HEK293 (cell line): ENCODE measurements around the gene PARD6G.

Experiments
- CTCF ChIA-PET: fragments of 350-600 bp; formaldehyde crosslinking; extraction: SDS; loops from one replicate; lab custom pipeline; 2021; ENCODE audit warnings: antibody characterized with exemption; lab: Yijun Ruan, JAX
- POLR2A ChIA-PET: fragments of 300-600 bp; formaldehyde crosslinking; extraction: SDS; loops from one replicate; lab custom pipeline; 2020; ENCODE audit warnings: antibody characterized with exemption, inconsistent platforms; lab: Yijun Ruan, JAX
- H3K27ac ChIP-seq: fragments of 200-500 bp; sonication (Bioruptor generic); 2 replicates; pipeline ENCODE4 v1.5.1; 2014; ENCODE audit warnings: low read depth, low read length, control low read depth, inconsistent platforms; ENCODE audit errors: extremely low read depth
- H3K36me3 ChIP-seq, 2 experiments: fragments of 200-500 bp in 1 of 2; sonication (Bioruptor generic) in 1 of 2; 1 replicate in 1 of 2; 2 replicates in 1 of 2; pipeline ENCODE4 v1.5.1; 2014 to 2017; ENCODE audit warnings: inconsistent platforms in 2 of 2, low read length in 2 of 2; ENCODE audit not compliant: control insufficient read depth in 2 of 2, insufficient read depth in 1 of 2
- H3K4me1 ChIP-seq: fragments of 200-500 bp; sonication (Bioruptor generic); 2 replicates; pipeline ENCODE4 v1.5.1; 2014; ENCODE audit warnings: mild to moderate bottlenecking, low read length, inconsistent platforms; ENCODE audit not compliant: control insufficient read depth, insufficient read depth
- H3K4me3 ChIP-seq: 2 replicates; pipeline ENCODE4 v1.5.1; 2011; ENCODE audit warnings: low read depth, mild to moderate bottlenecking, control low read depth, low read length, moderate library complexity
- H3K9me3 ChIP-seq: fragments of 200-500 bp; sonication (Bioruptor generic); 2 replicates; pipeline ENCODE4 v1.5.1; 2014; ENCODE audit warnings: low read depth, low read length, inconsistent platforms; ENCODE audit not compliant: control insufficient read depth, insufficient read depth
- FEZF1 ChIP-seq: fragments of 450-650 bp; formaldehyde crosslinking; IDR thresholded peaks from 2 replicates; pipeline ENCODE4 v1.5.1; 2016; ENCODE audit warnings: missing biosample characterization, missing genetic modification characterization
- OVOL3 ChIP-seq: fragments of 450-650 bp; formaldehyde crosslinking; IDR thresholded peaks from 2 replicates; pipeline ENCODE4 v1.5.1; 2016; ENCODE audit warnings: missing biosample characterization, missing genetic modification characterization
- SALL2 ChIP-seq: fragments of 450-650 bp; formaldehyde crosslinking; IDR thresholded peaks from 2 replicates; pipeline ENCODE4 v1.5.0; 2017; ENCODE audit warnings: missing biosample characterization, mild to moderate bottlenecking, missing genetic modification characterization, borderline replicate concordance
- SCRT2 ChIP-seq: fragments of 450-650 bp; formaldehyde crosslinking; IDR thresholded peaks from 2 replicates; pipeline ENCODE4 v1.5.1; 2016; ENCODE audit warnings: missing biosample characterization, missing genetic modification characterization
- SETDB1 ChIP-seq: IDR thresholded peaks from one replicate; pipeline ENCODE4 v1.6.1; 2017; ENCODE audit warnings: mild to moderate bottlenecking, low read length, moderate library complexity, mixed read lengths; ENCODE audit not compliant: insufficient read length
- ZBTB17 ChIP-seq: fragments of 450-650 bp; formaldehyde crosslinking; IDR thresholded peaks from 2 replicates; pipeline ENCODE4 v1.5.1; 2016; ENCODE audit warnings: missing biosample characterization, missing genetic modification characterization
- ZNF169 ChIP-seq: fragments of 450-650 bp; formaldehyde crosslinking; IDR thresholded peaks from 2 replicates; pipeline ENCODE4 v1.5.1; 2016; ENCODE audit warnings: missing biosample characterization, missing genetic modification characterization
- ZNF302 ChIP-seq: fragments of 450-650 bp; formaldehyde crosslinking; IDR thresholded peaks from 2 replicates; pipeline ENCODE4 v1.5.1; 2016; ENCODE audit warnings: missing biosample characterization, missing genetic modification characterization, low read depth
- ZNF394 ChIP-seq: fragments of 450-650 bp; formaldehyde crosslinking; IDR thresholded peaks from 2 replicates; pipeline ENCODE4 v1.5.1; 2016; ENCODE audit warnings: missing biosample characterization, missing genetic modification characterization, mild to moderate bottlenecking, moderate library complexity, borderline replicate concordance
- ZNF555 ChIP-seq: fragments of 450-650 bp; formaldehyde crosslinking; conservative IDR thresholded peaks from 2 replicates; pipeline ENCODE4 v1.5.1; 2017; ENCODE audit warnings: missing biosample characterization, mild to moderate bottlenecking, missing genetic modification characterization, inconsistent platforms
- ZNF585B ChIP-seq: fragments of 450-650 bp; formaldehyde crosslinking; IDR thresholded peaks from 2 replicates; pipeline ENCODE4 v1.5.1; 2016; ENCODE audit warnings: missing biosample characterization, missing genetic modification characterization
- ZNF791 ChIP-seq: fragments of 450-650 bp; formaldehyde crosslinking; IDR thresholded peaks from 2 replicates; pipeline ENCODE4 v1.5.1; 2016; ENCODE audit warnings: missing biosample characterization, missing genetic modification characterization
- ZNF843 ChIP-seq: fragments of 450-650 bp; formaldehyde crosslinking; IDR thresholded peaks from 2 replicates; pipeline ENCODE4 v1.5.1; 2016; ENCODE audit warnings: missing biosample characterization, missing genetic modification characterization
- TF ChIP-seq, protein P1 (sequence below): fragments of 450-650 bp; formaldehyde crosslinking; IDR thresholded peaks from 2 replicates; pipeline ENCODE4 v1.5.1; 2016; ENCODE audit warnings: missing biosample characterization, missing genetic modification characterization
- TF ChIP-seq, protein P2 (sequence below): fragments of 450-650 bp; IDR thresholded peaks from 2 replicates; pipeline ENCODE4 v1.5.1; 2018; ENCODE audit warnings: missing biosample characterization, missing genetic modification characterization
- TF ChIP-seq, protein P3 (sequence below): fragments of 450-650 bp; formaldehyde crosslinking; IDR thresholded peaks from 2 replicates; pipeline ENCODE4 v1.5.1; 2017; ENCODE audit warnings: missing biosample characterization, missing genetic modification characterization
- TF ChIP-seq, protein P4 (sequence below): fragments of 450-650 bp; formaldehyde crosslinking; IDR thresholded peaks from 2 replicates; pipeline ENCODE4 v1.5.1; 2016; ENCODE audit warnings: missing biosample characterization, missing genetic modification characterization
- TF ChIP-seq, protein P5 (sequence below): fragments of 450-650 bp; formaldehyde crosslinking; IDR thresholded peaks from 2 replicates; pipeline ENCODE4 v1.5.1; 2016; ENCODE audit warnings: missing biosample characterization, missing genetic modification characterization
- TF ChIP-seq, protein P6 (sequence below): fragments of 450-650 bp; formaldehyde crosslinking; IDR thresholded peaks from 2 replicates; pipeline ENCODE4 v1.5.1; 2016; ENCODE audit warnings: missing biosample characterization, missing genetic modification characterization, borderline replicate concordance
- TF ChIP-seq, protein P7 (sequence below): fragments of 450-650 bp; formaldehyde crosslinking; IDR thresholded peaks from 2 replicates; pipeline ENCODE4 v1.5.1; 2017; ENCODE audit warnings: missing biosample characterization, missing genetic modification characterization

PARD6G gene

DNA sequence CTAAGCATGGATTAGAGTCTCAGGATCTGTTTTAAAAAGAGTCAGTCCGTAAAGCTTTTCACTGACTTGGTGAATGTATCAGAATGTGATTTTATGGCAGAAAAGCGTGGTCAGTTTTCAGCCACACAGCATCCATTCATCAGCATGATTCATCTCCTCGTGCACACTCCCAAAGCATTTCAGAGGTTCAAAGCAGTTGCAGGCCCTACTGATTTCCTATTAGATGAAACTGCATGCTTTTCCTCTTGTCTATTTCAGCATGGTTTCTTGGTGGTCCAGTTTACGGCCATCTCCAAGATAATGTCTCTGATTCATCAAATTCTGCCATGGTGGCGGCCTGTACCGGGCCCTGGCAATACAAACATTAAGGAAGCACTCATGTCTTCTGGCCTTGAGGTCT, 4.8 kb upstream of the PARD6G start:
- no peaks in the 10 kb centered on the region for H3K36me3 ChIP-seq
- no peak overlapping the region for H3K4me3 ChIP-seq
- ChIA-PET CTCF (interaction anchor here (2.1 kb wide), 1 partner anchor 95 kb away, joined by 12 read pairs; no protein-coding TSS in a partner anchor), POLR2A (no interaction called here)
- TF ChIP-seq, protein P1, sequence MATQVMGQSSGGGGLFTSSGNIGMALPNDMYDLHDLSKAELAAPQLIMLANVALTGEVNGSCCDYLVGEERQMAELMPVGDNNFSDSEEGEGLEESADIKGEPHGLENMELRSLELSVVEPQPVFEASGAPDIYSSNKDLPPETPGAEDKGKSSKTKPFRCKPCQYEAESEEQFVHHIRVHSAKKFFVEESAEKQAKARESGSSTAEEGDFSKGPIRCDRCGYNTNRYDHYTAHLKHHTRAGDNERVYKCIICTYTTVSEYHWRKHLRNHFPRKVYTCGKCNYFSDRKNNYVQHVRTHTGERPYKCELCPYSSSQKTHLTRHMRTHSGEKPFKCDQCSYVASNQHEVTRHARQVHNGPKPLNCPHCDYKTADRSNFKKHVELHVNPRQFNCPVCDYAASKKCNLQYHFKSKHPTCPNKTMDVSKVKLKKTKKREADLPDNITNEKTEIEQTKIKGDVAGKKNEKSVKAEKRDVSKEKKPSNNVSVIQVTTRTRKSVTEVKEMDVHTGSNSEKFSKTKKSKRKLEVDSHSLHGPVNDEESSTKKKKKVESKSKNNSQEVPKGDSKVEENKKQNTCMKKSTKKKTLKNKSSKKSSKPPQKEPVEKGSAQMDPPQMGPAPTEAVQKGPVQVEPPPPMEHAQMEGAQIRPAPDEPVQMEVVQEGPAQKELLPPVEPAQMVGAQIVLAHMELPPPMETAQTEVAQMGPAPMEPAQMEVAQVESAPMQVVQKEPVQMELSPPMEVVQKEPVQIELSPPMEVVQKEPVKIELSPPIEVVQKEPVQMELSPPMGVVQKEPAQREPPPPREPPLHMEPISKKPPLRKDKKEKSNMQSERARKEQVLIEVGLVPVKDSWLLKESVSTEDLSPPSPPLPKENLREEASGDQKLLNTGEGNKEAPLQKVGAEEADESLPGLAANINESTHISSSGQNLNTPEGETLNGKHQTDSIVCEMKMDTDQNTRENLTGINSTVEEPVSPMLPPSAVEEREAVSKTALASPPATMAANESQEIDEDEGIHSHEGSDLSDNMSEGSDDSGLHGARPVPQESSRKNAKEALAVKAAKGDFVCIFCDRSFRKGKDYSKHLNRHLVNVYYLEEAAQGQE (tag by site-specific recombination): no peak
- TF ChIP-seq ZNF791 (tag by site-specific recombination) (no peak), SETDB1 (no peak), SALL2 (tag by site-specific recombination) (no peak), ZNF555 (tag by site-specific recombination) (no peak), ZNF169 (tag by site-specific recombination) (no peak), OVOL3 (tag by site-specific recombination) (no peak), ZNF394 (no peak), ZNF843 (tag by site-specific recombination) (no peak), ZBTB17 (tag by site-specific recombination) (no peak), SCRT2 (tag by site-specific recombination) (no peak), ZNF302 (tag by site-specific recombination) (no peak), FEZF1 (tag by site-specific recombination) (no peak), ZNF585B (tag by site-specific recombination) (no peak)
- TF ChIP-seq, protein P2, sequence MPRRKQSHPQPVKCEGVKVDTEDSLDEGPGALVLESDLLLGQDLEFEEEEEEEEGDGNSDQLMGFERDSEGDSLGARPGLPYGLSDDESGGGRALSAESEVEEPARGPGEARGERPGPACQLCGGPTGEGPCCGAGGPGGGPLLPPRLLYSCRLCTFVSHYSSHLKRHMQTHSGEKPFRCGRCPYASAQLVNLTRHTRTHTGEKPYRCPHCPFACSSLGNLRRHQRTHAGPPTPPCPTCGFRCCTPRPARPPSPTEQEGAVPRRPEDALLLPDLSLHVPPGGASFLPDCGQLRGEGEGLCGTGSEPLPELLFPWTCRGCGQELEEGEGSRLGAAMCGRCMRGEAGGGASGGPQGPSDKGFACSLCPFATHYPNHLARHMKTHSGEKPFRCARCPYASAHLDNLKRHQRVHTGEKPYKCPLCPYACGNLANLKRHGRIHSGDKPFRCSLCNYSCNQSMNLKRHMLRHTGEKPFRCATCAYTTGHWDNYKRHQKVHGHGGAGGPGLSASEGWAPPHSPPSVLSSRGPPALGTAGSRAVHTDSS (tag by site-specific recombination): no peak
- TF ChIP-seq, protein P3, sequence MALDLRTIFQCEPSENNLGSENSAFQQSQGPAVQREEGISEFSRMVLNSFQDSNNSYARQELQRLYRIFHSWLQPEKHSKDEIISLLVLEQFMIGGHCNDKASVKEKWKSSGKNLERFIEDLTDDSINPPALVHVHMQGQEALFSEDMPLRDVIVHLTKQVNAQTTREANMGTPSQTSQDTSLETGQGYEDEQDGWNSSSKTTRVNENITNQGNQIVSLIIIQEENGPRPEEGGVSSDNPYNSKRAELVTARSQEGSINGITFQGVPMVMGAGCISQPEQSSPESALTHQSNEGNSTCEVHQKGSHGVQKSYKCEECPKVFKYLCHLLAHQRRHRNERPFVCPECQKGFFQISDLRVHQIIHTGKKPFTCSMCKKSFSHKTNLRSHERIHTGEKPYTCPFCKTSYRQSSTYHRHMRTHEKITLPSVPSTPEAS: no peak
- TF ChIP-seq, protein P4, sequence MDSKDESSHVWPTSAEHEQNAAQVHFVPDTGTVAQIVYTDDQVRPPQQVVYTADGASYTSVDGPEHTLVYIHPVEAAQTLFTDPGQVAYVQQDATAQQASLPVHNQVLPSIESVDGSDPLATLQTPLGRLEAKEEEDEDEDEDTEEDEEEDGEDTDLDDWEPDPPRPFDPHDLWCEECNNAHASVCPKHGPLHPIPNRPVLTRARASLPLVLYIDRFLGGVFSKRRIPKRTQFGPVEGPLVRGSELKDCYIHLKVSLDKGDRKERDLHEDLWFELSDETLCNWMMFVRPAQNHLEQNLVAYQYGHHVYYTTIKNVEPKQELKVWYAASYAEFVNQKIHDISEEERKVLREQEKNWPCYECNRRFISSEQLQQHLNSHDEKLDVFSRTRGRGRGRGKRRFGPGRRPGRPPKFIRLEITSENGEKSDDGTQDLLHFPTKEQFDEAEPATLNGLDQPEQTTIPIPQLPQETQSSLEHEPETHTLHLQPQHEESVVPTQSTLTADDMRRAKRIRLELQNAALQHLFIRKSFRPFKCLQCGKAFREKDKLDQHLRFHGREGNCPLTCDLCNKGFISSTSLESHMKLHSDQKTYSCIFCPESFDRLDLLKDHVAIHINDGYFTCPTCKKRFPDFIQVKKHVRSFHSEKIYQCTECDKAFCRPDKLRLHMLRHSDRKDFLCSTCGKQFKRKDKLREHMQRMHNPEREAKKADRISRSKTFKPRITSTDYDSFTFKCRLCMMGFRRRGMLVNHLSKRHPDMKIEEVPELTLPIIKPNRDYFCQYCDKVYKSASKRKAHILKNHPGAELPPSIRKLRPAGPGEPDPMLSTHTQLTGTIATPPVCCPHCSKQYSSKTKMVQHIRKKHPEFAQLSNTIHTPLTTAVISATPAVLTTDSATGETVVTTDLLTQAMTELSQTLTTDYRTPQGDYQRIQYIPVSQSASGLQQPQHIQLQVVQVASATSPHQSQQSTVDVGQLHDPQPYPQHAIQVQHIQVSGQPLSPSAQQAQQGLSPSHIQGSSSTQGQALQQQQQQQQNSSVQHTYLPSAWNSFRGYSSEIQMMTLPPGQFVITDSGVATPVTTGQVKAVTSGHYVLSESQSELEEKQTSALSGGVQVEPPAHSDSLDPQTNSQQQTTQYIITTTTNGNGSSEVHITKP (tag by site-specific recombination): no peak
- TF ChIP-seq, protein P5, sequence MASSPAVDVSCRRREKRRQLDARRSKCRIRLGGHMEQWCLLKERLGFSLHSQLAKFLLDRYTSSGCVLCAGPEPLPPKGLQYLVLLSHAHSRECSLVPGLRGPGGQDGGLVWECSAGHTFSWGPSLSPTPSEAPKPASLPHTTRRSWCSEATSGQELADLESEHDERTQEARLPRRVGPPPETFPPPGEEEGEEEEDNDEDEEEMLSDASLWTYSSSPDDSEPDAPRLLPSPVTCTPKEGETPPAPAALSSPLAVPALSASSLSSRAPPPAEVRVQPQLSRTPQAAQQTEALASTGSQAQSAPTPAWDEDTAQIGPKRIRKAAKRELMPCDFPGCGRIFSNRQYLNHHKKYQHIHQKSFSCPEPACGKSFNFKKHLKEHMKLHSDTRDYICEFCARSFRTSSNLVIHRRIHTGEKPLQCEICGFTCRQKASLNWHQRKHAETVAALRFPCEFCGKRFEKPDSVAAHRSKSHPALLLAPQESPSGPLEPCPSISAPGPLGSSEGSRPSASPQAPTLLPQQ: no peak
- TF ChIP-seq, protein P6, sequence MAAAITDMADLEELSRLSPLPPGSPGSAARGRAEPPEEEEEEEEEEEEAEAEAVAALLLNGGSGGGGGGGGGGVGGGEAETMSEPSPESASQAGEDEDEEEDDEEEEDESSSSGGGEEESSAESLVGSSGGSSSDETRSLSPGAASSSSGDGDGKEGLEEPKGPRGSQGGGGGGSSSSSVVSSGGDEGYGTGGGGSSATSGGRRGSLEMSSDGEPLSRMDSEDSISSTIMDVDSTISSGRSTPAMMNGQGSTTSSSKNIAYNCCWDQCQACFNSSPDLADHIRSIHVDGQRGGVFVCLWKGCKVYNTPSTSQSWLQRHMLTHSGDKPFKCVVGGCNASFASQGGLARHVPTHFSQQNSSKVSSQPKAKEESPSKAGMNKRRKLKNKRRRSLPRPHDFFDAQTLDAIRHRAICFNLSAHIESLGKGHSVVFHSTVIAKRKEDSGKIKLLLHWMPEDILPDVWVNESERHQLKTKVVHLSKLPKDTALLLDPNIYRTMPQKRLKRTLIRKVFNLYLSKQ (tag by site-specific recombination): no peak
- TF ChIP-seq, protein P7, sequence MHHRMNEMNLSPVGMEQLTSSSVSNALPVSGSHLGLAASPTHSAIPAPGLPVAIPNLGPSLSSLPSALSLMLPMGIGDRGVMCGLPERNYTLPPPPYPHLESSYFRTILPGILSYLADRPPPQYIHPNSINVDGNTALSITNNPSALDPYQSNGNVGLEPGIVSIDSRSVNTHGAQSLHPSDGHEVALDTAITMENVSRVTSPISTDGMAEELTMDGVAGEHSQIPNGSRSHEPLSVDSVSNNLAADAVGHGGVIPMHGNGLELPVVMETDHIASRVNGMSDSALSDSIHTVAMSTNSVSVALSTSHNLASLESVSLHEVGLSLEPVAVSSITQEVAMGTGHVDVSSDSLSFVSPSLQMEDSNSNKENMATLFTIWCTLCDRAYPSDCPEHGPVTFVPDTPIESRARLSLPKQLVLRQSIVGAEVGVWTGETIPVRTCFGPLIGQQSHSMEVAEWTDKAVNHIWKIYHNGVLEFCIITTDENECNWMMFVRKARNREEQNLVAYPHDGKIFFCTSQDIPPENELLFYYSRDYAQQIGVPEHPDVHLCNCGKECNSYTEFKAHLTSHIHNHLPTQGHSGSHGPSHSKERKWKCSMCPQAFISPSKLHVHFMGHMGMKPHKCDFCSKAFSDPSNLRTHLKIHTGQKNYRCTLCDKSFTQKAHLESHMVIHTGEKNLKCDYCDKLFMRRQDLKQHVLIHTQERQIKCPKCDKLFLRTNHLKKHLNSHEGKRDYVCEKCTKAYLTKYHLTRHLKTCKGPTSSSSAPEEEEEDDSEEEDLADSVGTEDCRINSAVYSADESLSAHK (tag by site-specific recombination): no peak
- H3K27ac ChIP-seq: no peak overlapping the region
- H3K9me3 ChIP-seq: no peaks in the 10 kb centered on the region
- 0 out of 2 replicates have a peak, but pooled peaks cover 4% of the 10 kb centered on the region for H3K4me1 ChIP-seq
